Activated CD8-positive, alpha-beta T cell treated with anti-CD3 and anti-CD28 coated beads, Interleukin-2, amount 10 ng/mL, durations not matched to agents 7 days and 5 days (primary cell): ENCODE measurements around the gene DPP6. TPM values are rescaled to one million over a fixed set of nuclear protein-coding genes. Genes with fewer than 3 reads are reported as not detected.

ENCODE experiments used
- ATAC-seq: fragments of 150-1000 bp; cut with Tn5 transposase; one replicate; pipeline ENCODE4 v1.10.0; 2021; ENCODE audit warnings: moderate library complexity
- CTCF ChIA-PET: fragments of 350-600 bp; sonication (Branson Sonifier 250); formaldehyde crosslinking; loops from one replicate; lab custom pipeline; 2021; ENCODE audit warnings: antibody characterized with exemption; lab: Charles Lee
- POLR2A ChIA-PET: fragments of 350-600 bp; sonication (Branson Sonifier 250); formaldehyde crosslinking; loops from one replicate; lab custom pipeline; 2021; ENCODE audit warnings: antibody characterized with exemption; lab: Charles Lee
- DNase-seq: peaks from one replicate; pipeline ENCODE4 v3.0.0-alpha.2; 2020
- H3K27ac Mint-ChIP-seq: one replicate; pipeline ENCODE4 v1.8.0; 2021; ENCODE audit warnings: mild to moderate bottlenecking, mixed read lengths
- H3K27me3 Mint-ChIP-seq: one replicate; pipeline ENCODE4 v1.8.0; 2021; ENCODE audit warnings: low read depth, mixed read lengths
- H3K36me3 Mint-ChIP-seq: one replicate; pipeline ENCODE4 v1.8.0; 2021; ENCODE audit warnings: low read depth, mixed read lengths
- H3K4me1 Mint-ChIP-seq: one replicate; pipeline ENCODE4 v1.8.0; 2021; ENCODE audit warnings: low read depth, mixed read lengths
- H3K4me3 Mint-ChIP-seq: one replicate; pipeline ENCODE4 v1.8.0; 2021; ENCODE audit warnings: mild to moderate bottlenecking, mixed read lengths
- H3K9me3 Mint-ChIP-seq: one replicate; pipeline ENCODE4 v1.8.0; 2022; ENCODE audit warnings: mixed read lengths; ENCODE audit not compliant: insufficient read depth
- total RNA-seq, 2 experiments: library from RNA; stranded (reverse); gene quantifications; one replicate each; pipeline ENCODE4 v1.2.3, GENCODE V29; 2021

The DPP6 gene
- total RNA-seq, 2 experiments from 2014 or later, result not detected

DNA sequence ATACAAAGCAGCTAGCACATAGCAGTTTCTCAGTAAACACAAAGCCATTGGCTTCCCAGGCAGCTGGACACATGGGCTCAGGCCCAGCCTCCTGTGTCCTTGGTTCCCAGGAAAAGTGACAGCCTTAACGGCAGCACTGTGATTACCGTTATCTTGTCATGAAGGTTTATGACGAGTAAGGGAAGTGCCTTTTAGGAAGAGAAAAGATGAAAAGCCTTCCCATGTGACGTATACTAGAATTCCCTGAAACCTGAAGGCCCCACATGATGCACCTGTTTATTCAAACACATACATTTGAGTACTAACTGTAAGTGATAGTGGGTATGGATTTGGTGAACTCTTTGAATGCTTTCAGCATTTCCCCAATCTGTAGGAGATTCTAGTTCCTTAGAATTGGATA is 244.2 kb downstream of the DPP6 start:
- Mint-ChIP-seq H3K27me3 (no peaks in the 10 kb centered on the region), H3K27ac (no peak overlapping the region), H3K36me3 (no peaks in the 10 kb centered on the region), H3K4me1 (no peaks in the 10 kb centered on the region), H3K9me3 (peaks cover 7% of the 10 kb centered on the region), H3K4me3 (no peak overlapping the region)
- no peak for DNase-seq
- POLR2A ChIA-PET, result no interaction called here
- CTCF ChIA-PET, result no interaction called here
- no peak for ATAC-seq

DNA sequence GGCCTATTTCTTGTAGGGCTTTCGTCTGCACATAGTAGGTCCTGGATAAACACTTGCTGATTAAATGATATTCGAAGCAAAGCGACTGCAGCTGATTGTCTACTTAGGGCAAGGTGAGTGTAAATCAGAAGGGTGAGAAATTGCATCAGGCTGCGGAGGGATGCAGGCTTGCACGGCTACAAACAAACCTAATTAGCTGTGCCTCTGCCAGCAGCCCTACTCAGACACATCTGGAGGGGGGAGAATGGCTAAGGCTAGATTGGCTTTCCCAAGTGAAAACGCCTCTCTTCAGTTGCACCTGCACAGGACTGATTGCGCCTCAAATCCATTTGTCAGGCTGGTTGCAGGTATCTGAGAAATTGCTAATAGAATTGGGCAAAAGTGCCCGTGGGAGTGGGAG is 247.5 kb downstream of the DPP6 start:
- no peaks in the 10 kb centered on the region for H3K36me3 Mint-ChIP-seq
- peaks cover 1% of the 10 kb centered on the region for H3K9me3 Mint-ChIP-seq
- no peak overlapping the region for H3K4me3 Mint-ChIP-seq
- ChIA-PET POLR2A (no interaction called here), CTCF (no interaction called here)
- DNase-seq, result no peak
- no peak for ATAC-seq
- no peaks in the 10 kb centered on the region for H3K4me1 Mint-ChIP-seq
- no peak overlapping the region for H3K27ac Mint-ChIP-seq
- no peaks in the 10 kb centered on the region for H3K27me3 Mint-ChIP-seq

DNA sequence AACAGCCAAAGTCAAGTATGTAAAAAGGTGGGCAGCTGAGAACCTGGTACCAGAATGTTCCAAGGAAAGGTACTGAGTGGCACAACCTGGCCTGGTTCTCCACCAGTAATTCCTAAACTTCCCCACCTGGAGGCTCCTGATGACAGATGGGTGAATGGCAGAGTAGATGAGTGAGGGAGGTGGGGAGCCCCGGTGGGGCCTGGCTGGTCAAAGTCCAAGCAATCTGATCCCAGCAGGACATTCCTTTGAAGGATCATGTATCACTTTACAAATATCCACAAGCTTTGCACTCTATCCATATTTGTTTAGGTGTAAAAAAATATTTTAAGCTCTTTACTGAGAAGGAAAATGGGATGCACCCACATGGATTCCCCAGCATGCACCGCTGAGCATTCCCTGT is 250.2 kb downstream of the DPP6 start:
- H3K27me3 Mint-ChIP-seq, result peaks cover 3% of the 10 kb centered on the region
- no peaks in the 10 kb centered on the region for H3K9me3 Mint-ChIP-seq
- H3K36me3 Mint-ChIP-seq, result no peaks in the 10 kb centered on the region
- no peaks in the 10 kb centered on the region for H3K4me1 Mint-ChIP-seq
- no peak for ATAC-seq
- H3K27ac Mint-ChIP-seq, result no peak overlapping the region
- POLR2A ChIA-PET, result no interaction called here
- DNase-seq, result no peak
- no peak overlapping the region for H3K4me3 Mint-ChIP-seq
- CTCF ChIA-PET, result no interaction called here

DNA sequence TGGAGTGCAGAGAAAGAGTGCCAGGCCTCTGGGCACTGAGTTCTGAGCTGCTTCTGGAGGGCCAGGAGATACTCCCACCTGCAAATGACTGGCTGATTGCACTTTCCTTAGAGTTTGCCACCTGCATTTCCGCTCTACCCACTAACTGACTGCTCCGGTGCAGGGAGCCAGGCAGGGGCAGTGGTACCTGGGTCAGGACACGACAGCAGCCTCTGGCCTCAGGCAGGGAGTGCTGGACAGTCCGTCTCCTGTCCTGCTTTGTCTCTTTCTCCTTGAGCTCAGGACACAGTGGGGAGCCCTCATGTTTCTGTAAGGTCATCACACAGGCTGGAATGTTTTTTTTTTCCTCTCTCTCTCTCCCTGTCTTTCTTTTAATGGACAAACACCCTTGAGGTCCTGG is 252.0 kb downstream of the DPP6 start:
- POLR2A ChIA-PET, result no interaction called here
- CTCF ChIA-PET, result no interaction called here
- Mint-ChIP-seq H3K4me3 (no peak overlapping the region), H3K4me1 (no peaks in the 10 kb centered on the region), H3K27ac (no peak overlapping the region), H3K27me3 (peaks cover 3% of the 10 kb centered on the region), H3K36me3 (no peaks in the 10 kb centered on the region), H3K9me3 (no peaks in the 10 kb centered on the region)
- ATAC-seq (no peak), DNase-seq (no peak)

DNA sequence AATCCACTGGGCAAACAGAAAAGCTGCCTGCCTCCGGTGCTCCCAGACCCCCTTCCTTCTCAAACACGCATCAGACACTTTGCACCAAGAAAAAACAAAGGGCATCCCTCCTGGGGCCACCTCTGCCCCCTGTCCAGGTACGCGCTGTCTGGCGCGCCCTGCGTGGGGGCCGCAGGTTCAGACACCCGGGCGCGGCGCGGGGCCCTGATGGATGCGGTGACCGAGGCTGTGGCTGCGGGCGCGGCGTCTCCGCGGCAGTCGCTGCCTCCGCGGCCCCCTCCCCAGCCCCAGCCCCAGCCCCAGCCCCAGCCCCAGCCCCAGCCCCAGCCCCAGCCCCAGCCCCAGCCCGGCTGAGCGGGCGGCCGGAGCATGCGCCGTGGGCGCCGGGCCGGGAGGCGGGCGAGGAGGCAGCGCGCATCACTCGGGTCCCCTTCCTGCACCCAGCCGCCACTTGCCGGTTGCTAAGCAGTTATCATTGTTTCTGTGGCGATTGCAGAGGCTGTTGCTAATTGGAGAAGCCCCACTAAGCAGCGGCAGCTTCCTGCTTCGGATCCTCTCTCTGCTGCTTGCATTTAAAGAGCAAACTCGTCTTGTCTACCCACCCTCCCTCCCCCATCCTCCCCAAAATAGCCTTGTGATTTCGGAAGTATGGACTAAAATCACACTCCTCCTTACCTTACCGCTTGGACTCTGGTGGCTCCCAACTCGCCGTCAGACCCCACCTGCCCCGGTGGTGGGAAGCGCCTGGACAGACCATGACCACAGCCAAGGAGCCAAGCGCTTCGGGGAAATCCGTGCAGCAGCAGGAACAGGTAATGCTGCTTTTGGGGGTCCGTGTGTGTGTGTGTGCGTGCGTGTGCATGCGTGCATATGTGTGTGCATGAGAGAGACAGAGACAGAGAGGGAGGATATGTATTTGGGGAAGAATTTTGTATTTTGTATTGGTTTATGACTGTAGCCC is 252.8 kb downstream of the DPP6 start:
- Mint-ChIP-seq H3K4me3 (no peak overlapping the region), H3K27me3 (peaks cover 3% of the 10 kb centered on the region), H3K4me1 (no peaks in the 10 kb centered on the region), H3K9me3 (no peaks in the 10 kb centered on the region), H3K27ac (no peak overlapping the region), H3K36me3 (no peaks in the 10 kb centered on the region)
- CTCF ChIA-PET, result no interaction called here
- POLR2A ChIA-PET, result no interaction called here
- ATAC-seq (no peak), DNase-seq (no peak)

- no peak overlapping the region for H3K27ac Mint-ChIP-seq
- ATAC-seq, result no peak
- H3K27me3 Mint-ChIP-seq, result peaks cover 3% of the 10 kb centered on the region
- H3K4me3 Mint-ChIP-seq, result no peak overlapping the region
- H3K36me3 Mint-ChIP-seq, result no peaks in the 10 kb centered on the region
- no peaks in the 10 kb centered on the region for H3K9me3 Mint-ChIP-seq
- no peak for DNase-seq
- CTCF ChIA-PET, result no interaction called here
- H3K4me1 Mint-ChIP-seq, result no peaks in the 10 kb centered on the region
- POLR2A ChIA-PET, result no interaction called here
Observed at GRCh38 chr7:154306036-154306435, 253.8 kb downstream of the DPP6 start.

DNA sequence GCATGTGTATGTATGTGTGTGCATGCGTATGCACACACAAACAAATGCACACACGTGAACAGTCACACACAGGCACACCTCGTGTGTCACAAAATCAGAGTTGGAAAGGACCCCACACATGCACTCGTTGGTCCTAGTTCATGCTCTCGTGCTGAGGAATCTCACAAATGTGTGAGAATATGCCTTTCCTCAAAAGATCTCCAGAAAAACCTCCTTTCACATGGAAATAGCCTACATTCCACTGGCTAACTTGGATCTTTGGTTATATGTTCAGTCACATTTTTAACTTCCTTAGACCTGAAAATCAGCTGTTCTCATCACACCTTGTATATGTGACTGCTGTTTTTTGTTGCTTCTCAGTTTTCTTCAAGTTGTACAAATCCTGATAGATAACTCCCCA is 256.7 kb downstream of the DPP6 start:
- Mint-ChIP-seq H3K4me1 (no peaks in the 10 kb centered on the region), H3K27ac (no peak overlapping the region), H3K4me3 (no peak overlapping the region), H3K9me3 (no peaks in the 10 kb centered on the region), H3K36me3 (no peaks in the 10 kb centered on the region), H3K27me3 (peaks cover 3% of the 10 kb centered on the region)
- ChIA-PET POLR2A (no interaction called here), CTCF (no interaction called here)
- ATAC-seq (no peak), DNase-seq (no peak)

DNA sequence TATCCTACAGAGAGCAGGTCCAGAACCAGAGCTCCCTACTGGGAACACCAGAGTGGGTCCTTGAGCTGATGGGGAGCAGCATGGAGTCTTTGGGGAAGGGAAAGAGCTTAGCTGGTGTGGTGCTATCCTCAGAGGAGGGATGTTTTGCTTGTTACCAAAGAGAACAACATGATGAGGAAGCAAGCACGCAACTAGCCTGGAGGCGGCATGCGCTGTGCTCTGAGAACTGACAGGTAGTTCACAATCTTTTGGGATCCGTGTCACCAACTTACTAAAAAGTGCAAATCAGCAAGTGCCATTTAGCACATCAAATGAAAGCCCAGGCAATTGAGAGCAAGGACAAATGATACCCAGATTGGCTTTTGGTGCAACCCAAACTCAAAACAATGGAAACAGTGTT is 257.9 kb downstream of the DPP6 start:
- ATAC-seq, result no peak
- peaks cover 3% of the 10 kb centered on the region for H3K27me3 Mint-ChIP-seq
- DNase-seq, result no peak
- ChIA-PET POLR2A (no interaction called here), CTCF (no interaction called here)
- H3K27ac Mint-ChIP-seq, result no peak overlapping the region
- no peaks in the 10 kb centered on the region for H3K36me3 Mint-ChIP-seq
- H3K4me3 Mint-ChIP-seq, result no peak overlapping the region
- H3K4me1 Mint-ChIP-seq, result no peaks in the 10 kb centered on the region
- no peaks in the 10 kb centered on the region for H3K9me3 Mint-ChIP-seq

DNA sequence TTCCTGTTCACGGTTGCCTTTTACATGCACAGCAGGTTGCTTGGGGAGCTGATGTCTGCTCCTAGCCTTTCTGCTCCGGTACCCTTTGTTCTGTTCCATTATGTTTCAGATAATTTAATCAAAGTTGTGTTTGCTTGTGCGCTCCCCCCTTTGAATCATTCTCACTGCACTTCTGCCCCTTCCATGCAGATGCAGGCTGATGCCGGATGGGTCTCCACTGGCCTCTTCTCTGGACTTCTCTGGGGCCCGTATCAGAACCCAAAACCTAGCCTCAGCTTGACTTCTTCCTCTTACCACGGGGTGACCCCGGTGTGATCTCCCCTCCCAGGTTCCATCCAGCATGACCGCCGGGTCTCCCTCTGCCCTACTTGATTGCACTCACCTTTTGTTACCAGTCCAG is 272.0 kb downstream of the DPP6 start:
- no peaks in the 10 kb centered on the region for H3K4me1 Mint-ChIP-seq
- H3K27ac Mint-ChIP-seq, result no peak overlapping the region
- no peaks in the 10 kb centered on the region for H3K36me3 Mint-ChIP-seq
- ChIA-PET CTCF (no interaction called here), POLR2A (no interaction called here)
- H3K4me3 Mint-ChIP-seq, result no peak overlapping the region
- H3K9me3 Mint-ChIP-seq, result no peaks in the 10 kb centered on the region
- ATAC-seq, result no peak
- DNase-seq, result no peak
- H3K27me3 Mint-ChIP-seq, result no peaks in the 10 kb centered on the region

- Mint-ChIP-seq H3K36me3 (no peaks in the 10 kb centered on the region), H3K27ac (no peak overlapping the region), H3K4me3 (no peak overlapping the region), H3K27me3 (no peaks in the 10 kb centered on the region), H3K9me3 (no peaks in the 10 kb centered on the region), H3K4me1 (no peaks in the 10 kb centered on the region)
- DNase-seq (no peak), ATAC-seq (no peak)
- ChIA-PET POLR2A (no interaction called here), CTCF (no interaction called here)
Observed at GRCh38 chr7:154326421-154326820, 274.2 kb downstream of the DPP6 start.

DNA sequence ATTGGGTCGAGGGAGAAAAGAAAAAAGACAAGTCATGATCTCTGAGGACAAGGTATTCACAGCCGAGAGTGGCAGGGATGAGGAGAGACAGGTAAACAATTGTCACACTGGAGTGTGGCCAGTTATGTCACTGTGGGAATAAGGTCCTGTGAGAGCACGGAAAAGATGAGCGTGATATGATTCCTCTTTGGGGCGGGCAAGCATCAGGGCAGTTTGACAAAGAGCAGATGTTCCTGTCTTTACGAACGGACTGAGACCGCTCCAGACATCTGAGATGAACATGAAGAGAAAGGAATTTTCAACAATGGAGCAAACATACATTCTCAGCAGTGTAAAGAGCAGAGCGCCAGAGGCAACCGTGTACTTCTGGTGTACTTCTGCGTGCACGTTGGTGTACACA is 278.1 kb downstream of the DPP6 start:
- no peak for DNase-seq
- POLR2A ChIA-PET, result no interaction called here
- no peak overlapping the region for H3K4me3 Mint-ChIP-seq
- no peak overlapping the region for H3K27ac Mint-ChIP-seq
- no peaks in the 10 kb centered on the region for H3K4me1 Mint-ChIP-seq
- CTCF ChIA-PET, result no interaction called here
- H3K36me3 Mint-ChIP-seq, result no peaks in the 10 kb centered on the region
- ATAC-seq, result no peak
- no peaks in the 10 kb centered on the region for H3K27me3 Mint-ChIP-seq
- H3K9me3 Mint-ChIP-seq, result peaks cover 12% of the 10 kb centered on the region

DNA sequence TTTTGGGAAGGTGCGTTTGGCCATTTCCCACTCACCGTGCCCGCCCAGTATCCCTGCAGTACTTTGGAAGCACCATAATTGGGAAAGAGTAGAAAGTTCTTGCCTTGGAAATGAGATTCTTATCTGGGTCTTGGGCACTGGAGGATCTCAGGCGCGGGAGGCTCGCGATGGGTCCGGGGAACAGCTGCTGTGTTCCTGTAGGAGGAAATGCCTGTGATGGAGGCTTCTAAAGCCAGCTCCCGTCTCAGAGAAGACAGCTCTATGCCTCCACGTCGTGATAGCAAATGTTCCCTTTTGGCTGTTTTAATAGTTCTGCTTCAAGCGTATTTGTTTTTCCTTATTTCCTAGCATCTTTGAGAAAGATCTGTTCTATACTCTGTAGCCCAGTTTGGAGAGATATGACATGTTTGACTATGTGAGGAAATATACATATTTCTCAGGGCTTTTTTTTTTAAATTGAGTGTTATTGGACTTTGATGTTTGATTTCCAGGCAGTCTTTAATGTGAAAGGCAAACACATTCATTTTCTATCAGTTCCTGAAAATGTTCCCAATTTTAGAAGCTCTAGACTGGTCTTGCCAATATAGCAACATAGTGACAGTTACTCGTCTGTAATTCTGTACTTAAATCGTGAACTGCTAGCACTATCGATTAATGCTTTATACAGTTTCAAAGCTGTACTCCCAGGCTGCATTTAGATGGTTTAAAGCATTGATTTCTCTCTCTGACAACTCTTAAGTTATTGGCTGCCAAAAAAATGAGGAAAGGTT is 280.8 kb downstream of the DPP6 start:
- POLR2A ChIA-PET, result no interaction called here
- Mint-ChIP-seq H3K4me3 (no peak overlapping the region), H3K36me3 (no peaks in the 10 kb centered on the region), H3K4me1 (no peaks in the 10 kb centered on the region), H3K9me3 (peaks cover 15% of the 10 kb centered on the region), H3K27ac (no peak overlapping the region), H3K27me3 (no peaks in the 10 kb centered on the region)
- no peak for DNase-seq
- ATAC-seq, result no peak
- CTCF ChIA-PET, result no interaction called here
